GM10847 (cell line): ENCODE results near the gene NPTXR.

ENCODE experiments used
- POLR2A ChIP-seq: IDR thresholded peaks from 2 replicates; pipeline ENCODE4 v1.6.1; 2011; ENCODE audit not compliant: insufficient read length; ENCODE audit errors: extremely low read depth

NPTXR gene

GRCh38 chr22:38845004-38845740, 1.3 kb upstream of the NPTXR start:
- no peak for TF ChIP-seq POLR2A

GRCh38 chr22:38844315-38845003, 631 bp upstream of the NPTXR start:
- TF ChIP-seq POLR2A, result no peak

- TF ChIP-seq POLR2A, result no peak
These were observed 599 bp downstream of the NPTXR start for GRCh38 chr22:38843201-38843656.

- no peak for TF ChIP-seq POLR2A
These were observed 1.2 kb downstream of the NPTXR start for GRCh38 chr22:38842512-38843200.

- no peak for TF ChIP-seq POLR2A
These were observed 2.2 kb downstream of the NPTXR start for GRCh38 chr22:38841635-38842034.

- TF ChIP-seq POLR2A, result no peak
These were observed 2.6 kb downstream of the NPTXR start for GRCh38 chr22:38841211-38841610.

DNA sequence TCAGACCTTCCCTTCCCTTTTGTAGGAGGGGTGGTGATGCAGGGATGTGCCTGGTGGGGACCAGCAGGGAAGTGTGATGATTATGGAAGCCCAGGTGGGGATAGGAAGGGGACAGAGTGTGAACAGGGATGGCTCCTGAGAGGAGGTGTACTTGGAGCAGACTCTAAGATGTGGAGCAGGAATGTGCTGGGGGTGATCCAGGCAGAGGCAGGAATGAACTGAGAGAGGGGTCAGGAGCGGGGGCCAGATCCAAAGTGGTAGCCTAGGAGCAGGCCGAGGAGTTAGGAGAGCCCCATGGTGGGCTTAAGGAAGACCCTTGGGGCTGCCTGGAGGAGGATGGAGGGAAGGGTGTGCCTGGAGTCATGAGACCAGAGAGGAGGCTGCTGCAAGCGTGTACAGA, 3.7 kb downstream of the NPTXR start:
- no peak for TF ChIP-seq POLR2A

DNA sequence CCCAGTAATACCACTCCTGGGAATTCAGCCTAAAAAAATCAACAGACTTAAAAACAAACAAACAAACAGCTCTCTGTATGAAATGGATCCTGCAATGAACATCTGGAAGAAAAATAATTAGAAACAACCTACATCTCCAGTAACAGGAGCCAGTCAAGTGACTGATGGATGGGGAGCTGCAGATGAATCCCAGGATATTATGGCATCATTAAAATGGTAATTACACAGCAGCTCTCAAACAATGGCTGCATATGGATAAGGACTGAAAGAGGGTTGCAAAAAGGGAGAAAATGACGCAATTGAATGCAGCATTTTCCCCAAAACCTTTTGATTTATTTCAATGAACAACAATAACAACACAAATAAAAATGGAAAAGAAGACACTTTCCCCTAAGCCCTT, 4.1 kb downstream of the NPTXR start:
- no peak for TF ChIP-seq POLR2A

GRCh38 chr22:38837414-38837928, 6.4 kb downstream of the NPTXR start:
- TF ChIP-seq POLR2A, result no peak

DNA sequence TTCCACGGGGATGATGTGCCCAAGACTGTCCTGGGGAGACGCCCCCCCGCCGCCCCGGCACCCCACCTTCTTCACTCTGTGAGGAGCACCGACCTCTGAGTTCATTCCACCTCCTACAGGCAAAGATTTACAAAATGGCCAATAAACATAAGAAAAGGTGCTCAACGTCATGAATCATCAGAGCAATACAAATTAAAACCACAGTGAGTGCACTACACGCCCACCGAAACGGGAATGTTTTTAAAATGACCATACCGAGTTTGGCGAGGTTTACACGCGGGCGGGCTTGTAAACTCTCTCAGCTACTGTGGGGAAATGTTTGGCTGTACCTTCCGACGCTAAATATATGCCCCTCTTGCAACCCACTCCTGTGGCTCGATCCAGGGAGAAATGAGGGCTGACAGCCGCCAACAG, 7.9 kb downstream of the NPTXR start:
- no peak for TF ChIP-seq POLR2A

DNA sequence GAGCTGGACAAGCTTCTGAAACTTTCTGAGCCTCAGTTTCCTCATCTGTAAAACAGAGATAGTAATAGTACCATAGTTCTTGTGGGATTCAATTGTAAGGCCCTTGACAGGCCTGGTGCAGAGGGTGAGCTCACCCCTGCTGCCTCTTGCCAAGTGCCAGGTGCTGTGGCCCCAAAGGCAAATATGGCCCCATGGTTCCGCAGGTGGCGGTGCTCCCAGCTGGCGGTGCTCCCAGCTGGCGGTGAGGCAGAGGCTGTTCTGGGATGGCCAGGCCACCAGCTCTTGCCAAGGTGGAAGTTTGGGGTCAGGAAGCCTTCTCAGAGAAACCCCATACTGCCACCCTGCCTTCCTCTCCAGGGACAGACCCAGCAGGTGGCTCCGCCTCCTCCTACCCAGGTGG, 8.8 kb downstream of the NPTXR start:
- TF ChIP-seq POLR2A, result no peak

DNA sequence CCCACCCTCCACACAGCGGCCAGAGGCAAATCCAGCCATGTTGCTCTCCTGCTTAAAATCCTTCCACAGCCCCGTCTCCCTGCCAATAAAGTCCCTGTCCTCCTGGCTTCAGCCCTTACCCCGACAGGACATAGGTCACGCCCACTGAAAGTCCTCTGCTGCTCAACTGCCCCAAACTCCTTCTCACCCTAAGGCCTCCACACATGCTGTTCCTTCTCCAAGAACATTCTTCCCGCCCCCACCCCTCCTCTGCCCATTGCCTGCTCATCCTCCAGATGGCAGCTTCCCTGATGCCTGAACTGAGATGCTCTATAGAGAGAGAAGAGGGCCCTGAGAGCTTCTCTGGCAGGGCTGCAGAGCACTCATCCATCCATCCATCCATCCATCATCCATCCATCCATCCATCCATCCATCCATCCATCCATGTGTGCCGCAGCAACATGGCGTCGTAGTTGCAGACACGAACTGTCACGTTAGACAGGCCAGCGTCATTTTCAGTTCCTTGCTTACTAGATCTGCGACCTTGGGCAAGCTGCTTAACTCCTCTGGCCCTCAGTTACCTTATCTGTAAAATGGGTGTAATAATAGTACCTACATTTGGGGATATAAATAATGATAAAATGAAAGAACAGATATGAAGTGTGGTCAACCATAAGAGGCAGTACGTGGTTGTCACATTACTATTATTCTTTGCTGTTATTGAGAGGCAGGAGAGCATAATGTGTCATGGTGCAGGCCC, 9.4 kb downstream of the NPTXR start:
- no peak for TF ChIP-seq POLR2A

- no peak for TF ChIP-seq POLR2A
These were observed 10.8 kb downstream of the NPTXR start for GRCh38 chr22:38833061-38833460.

DNA sequence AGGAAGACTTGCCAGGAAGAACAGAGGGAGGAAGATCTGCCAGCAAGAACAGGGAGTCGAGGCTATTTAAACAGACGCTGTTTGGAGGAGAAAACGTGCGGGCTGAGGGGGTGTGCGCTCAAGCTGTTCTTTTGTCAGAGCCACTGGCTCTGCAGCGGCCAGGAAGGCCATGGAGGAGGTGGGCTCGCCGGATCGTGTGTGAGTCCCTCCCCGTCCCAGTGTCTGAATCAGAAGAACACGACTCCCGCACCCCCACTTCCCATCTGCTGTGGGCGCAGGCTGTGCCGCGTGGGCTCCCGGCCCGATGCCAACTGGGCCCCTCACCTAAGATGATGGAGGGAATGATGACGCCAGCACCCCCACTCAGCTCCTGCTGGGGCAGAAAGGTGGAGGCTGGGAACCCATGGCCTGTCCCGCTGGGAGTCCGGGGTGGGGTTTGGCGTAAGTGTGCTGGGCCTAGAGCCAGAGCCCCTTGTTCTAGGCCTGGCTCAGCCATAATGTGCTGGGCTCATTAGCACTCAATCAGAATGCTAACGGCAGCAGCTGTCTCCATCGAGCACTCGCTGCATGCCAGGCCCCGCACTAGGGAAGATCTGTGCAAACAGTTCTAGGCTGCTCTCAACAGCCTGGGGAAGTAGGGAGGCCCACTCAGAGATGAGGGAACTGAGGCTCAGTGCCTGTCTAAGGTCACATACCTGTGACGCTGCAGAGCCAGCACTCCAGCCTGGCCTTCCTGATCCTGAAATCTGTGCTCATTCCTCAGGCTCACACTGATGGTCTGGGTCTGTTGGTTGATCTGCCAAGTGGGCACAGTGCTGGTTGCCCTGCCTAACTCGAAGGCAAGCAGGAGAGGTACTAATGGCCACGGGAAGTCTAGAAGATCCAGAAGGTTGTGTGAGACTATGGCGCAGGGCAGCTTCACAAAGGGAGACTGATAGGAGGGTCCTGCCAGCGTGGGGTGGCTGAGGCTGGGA, 11.5 kb downstream of the NPTXR start:
- TF ChIP-seq POLR2A, result no peak
